Colonic mucosa (tissue), 4 donors: ENCODE data around the gene PCSK2. TPM values are rescaled to one million over a fixed set of nuclear protein-coding genes. Genes with fewer than 3 reads are reported as not detected.

Experiments used
- DNase-seq: peaks from one replicate; pipeline ENCODE4 v3.0.0-alpha.2; 2020
- H3K27ac ChIP-seq: fragments of 200-600 bp; one replicate; pipeline ENCODE4 v1.8.0; 2021
- H3K27me3 ChIP-seq: fragments of 200-600 bp; one replicate; pipeline ENCODE4 v1.8.0; 2021
- H3K36me3 ChIP-seq: fragments of 200-600 bp; one replicate; pipeline ENCODE4 v1.8.0; 2021
- H3K4me1 ChIP-seq: fragments of 200-600 bp; one replicate; pipeline ENCODE4 v1.8.0; 2021; ENCODE audit warnings: mild to moderate bottlenecking
- H3K4me3 ChIP-seq: fragments of 200-600 bp; one replicate; pipeline ENCODE4 v1.8.0; 2021
- H3K9ac ChIP-seq, 2 donors: one replicate each; pipeline ENCODE4 v1.7.0; 2013; ENCODE audit warnings: control low read depth in 2 of 2, low read depth in 2 of 2, low read length in 2 of 2
- H3K9me3 ChIP-seq: fragments of 200-600 bp; one replicate; pipeline ENCODE4 v1.8.0; 2021
- CTCF ChIP-seq: fragments of 200-600 bp; IDR thresholded peaks from one replicate; pipeline ENCODE4 v1.8.0; 2022; ENCODE audit warnings: antibody characterized with exemption, mild to moderate bottlenecking
- intact Hi-C: fragments of 100-400 bp; cut with DNase I; formaldehyde crosslinking; loops from one replicate; pipeline ENCODE4 v1.14.1; 2022
- total RNA-seq, 2 donors: library from RNA; stranded (reverse); fragmentation: NEBNext Ultra II Directional in 1 of 2; extraction: Animal tissue kit (Norgen Biotek cat#: 25700) in 1 of 2; gene quantifications; one replicate each; pipeline ENCODE4 v1.2.1, GENCODE V29; 2021
- donor health status: healthy.
- donor health status: DM: no; HTN: no; CAD: no.
- donor health status: DM: no; HTN: no; CAD: no.

PCSK2 gene
- total RNA-seq, 2 donors from 2014 or later: 0.32 to 2.0 TPM

- no peaks in the 10 kb centered on the region for H3K9me3 ChIP-seq
- no peak for DNase-seq
- H3K9ac ChIP-seq: no peak overlapping the region
- intact Hi-C loops: no loop called here
- no peak overlapping the region for H3K27ac ChIP-seq
- no peaks in the 10 kb centered on the region for H3K36me3 ChIP-seq
- H3K27me3 ChIP-seq: no peaks in the 10 kb centered on the region
- H3K4me3 ChIP-seq: no peak overlapping the region
- no peak for TF ChIP-seq CTCF
- no peaks in the 10 kb centered on the region for H3K4me1 ChIP-seq
Measured at GRCh38 chr20:17519606-17520285, 292.9 kb downstream of the PCSK2 start.

GRCh38 chr20:17520583-17520982 is 293.7 kb downstream of the PCSK2 start:
- TF ChIP-seq CTCF: no peak
- Histone ChIP-seq H3K9ac (no peak overlapping the region), H3K36me3 (no peaks in the 10 kb centered on the region), H3K4me1 (no peaks in the 10 kb centered on the region), H3K4me3 (no peak overlapping the region), H3K27me3 (no peaks in the 10 kb centered on the region), H3K9me3 (no peaks in the 10 kb centered on the region), H3K27ac (no peak overlapping the region)
- no peak for DNase-seq
- intact Hi-C loops: no loop called here

- Histone ChIP-seq H3K9ac (no peak overlapping the region), H3K4me3 (no peak overlapping the region), H3K27ac (no peak overlapping the region), H3K27me3 (no peaks in the 10 kb centered on the region), H3K4me1 (no peaks in the 10 kb centered on the region), H3K36me3 (no peaks in the 10 kb centered on the region), H3K9me3 (no peaks in the 10 kb centered on the region)
- intact Hi-C loops: no loop called here
- no peak for DNase-seq
- TF ChIP-seq CTCF: no peak
Measured at GRCh38 chr20:17522528-17522927, 295.7 kb downstream of the PCSK2 start.

GRCh38 chr20:17523326-17523725 is 296.5 kb downstream of the PCSK2 start:
- Histone ChIP-seq H3K9me3 (no peaks in the 10 kb centered on the region), H3K4me1 (no peaks in the 10 kb centered on the region), H3K27ac (no peak overlapping the region), H3K27me3 (no peaks in the 10 kb centered on the region), H3K36me3 (no peaks in the 10 kb centered on the region), H3K9ac (no peak overlapping the region), H3K4me3 (no peak overlapping the region)
- intact Hi-C loops: no loop called here
- DNase-seq: no peak
- TF ChIP-seq CTCF: no peak

- Histone ChIP-seq H3K4me1 (no peaks in the 10 kb centered on the region), H3K27me3 (no peaks in the 10 kb centered on the region), H3K27ac (no peak overlapping the region), H3K4me3 (no peak overlapping the region), H3K9me3 (no peaks in the 10 kb centered on the region), H3K36me3 (no peaks in the 10 kb centered on the region), H3K9ac (no peak overlapping the region)
- no peak for TF ChIP-seq CTCF
- no peak for DNase-seq
- intact Hi-C loops: no loop called here
Measured at GRCh38 chr20:17524560-17524959, 297.7 kb downstream of the PCSK2 start.
